ENCODE measurements around the gene SAP30L.
A peak's percentile ranks its signal among the peaks of the same experiment; 100 is the strongest.

SAP30L gene

GRCh38 chr5:154402611-154403010, 43.2 kb upstream of the SAP30L start:
- POLR2A ChIA-PET = no interaction called here
- CTCF ChIA-PET = interaction anchor here (10.3 kb wide), 1 partner anchor 330 kb away, joined by 106 read pairs; no protein-coding TSS in a partner anchor
- Histone ChIP-seq H3K9me3 (ENCODE audit: control extremely low read depth in 1 of 5, control insufficient read depth in 4 of 5, insufficient read depth in 2 of 5, low read depth in 1 of 5, low read length in 4 of 5) (no peaks in the 10 kb centered on the region), H3K27ac (ENCODE audit: insufficient read depth in 1 of 2, low read depth in 1 of 2, low read length in 2 of 2, poor library complexity in 1 of 2, severe bottlenecking in 2 of 2) (no peak overlapping the region), H3K36me3 (ENCODE audit: control insufficient read depth in 4 of 4, insufficient read depth in 4 of 4, low read length in 3 of 4) (no peaks in the 10 kb centered on the region), H3K4me3 (ENCODE audit: control insufficient read depth in 1 of 7, extremely low read depth in 1 of 7, insufficient read depth in 4 of 7, low read depth in 2 of 7, low read length in 6 of 7) (no peak overlapping the region), H3K27me3 (replicated peaks in 2 of 5; ENCODE audit: control insufficient read depth in 4 of 5, insufficient read depth in 5 of 5, low read length in 4 of 5) (no peaks in the 10 kb centered on the region), H3K4me1 (ENCODE audit: control extremely low read depth in 1 of 4, control insufficient read depth in 4 of 4, insufficient read depth in 4 of 4, low read length in 3 of 4) (peaks cover 0 to 24% (median 20%) of the 10 kb centered on the region in 4 experiments)
- WGBS (ENCODE audit: insufficient coverage) = 95% methylated on average over 7 of the region's 10 CpGs
- no peak for DNase-seq

GRCh38 chr5:154403234-154403633, 42.6 kb upstream of the SAP30L start:
- ChIA-PET POLR2A (no interaction called here), CTCF (interaction anchor here (1.2 to 10.3 kb wide), 2 partner anchors 223 to 331 kb away, joined by 3 to 106 read pairs; no protein-coding TSS in a partner anchor)
- WGBS (ENCODE audit: insufficient coverage) = 97% methylated on average over 4 of the region's 4 CpGs

GRCh38 chr5:154403776-154404387, 41.9 kb upstream of the SAP30L start:
- ChIA-PET POLR2A (no interaction called here), CTCF (interaction anchor here (1.0 to 10.3 kb wide), 14 partner anchors 16 to 429 kb away, joined by 3 to 106 read pairs (median 6); no protein-coding TSS in a partner anchor)
- Histone ChIP-seq H3K9me3 (ENCODE audit: control extremely low read depth in 1 of 5, control insufficient read depth in 4 of 5, insufficient read depth in 2 of 5, low read depth in 1 of 5, low read length in 4 of 5) (no peaks in the 10 kb centered on the region), H3K27ac (ENCODE audit: insufficient read depth in 1 of 2, low read depth in 1 of 2, low read length in 2 of 2, poor library complexity in 1 of 2, severe bottlenecking in 2 of 2) (no peak overlapping the region), H3K27me3 (replicated peaks in 2 of 5; ENCODE audit: control insufficient read depth in 4 of 5, insufficient read depth in 5 of 5, low read length in 4 of 5) (no peaks in the 10 kb centered on the region), H3K4me3 (ENCODE audit: control insufficient read depth in 1 of 7, extremely low read depth in 1 of 7, insufficient read depth in 4 of 7, low read depth in 2 of 7, low read length in 6 of 7) (no peak overlapping the region), H3K4me1 (ENCODE audit: control extremely low read depth in 1 of 4, control insufficient read depth in 4 of 4, insufficient read depth in 4 of 4, low read length in 3 of 4) (peaks cover 0 to 24% (median 22%) of the 10 kb centered on the region in 4 experiments), H3K36me3 (ENCODE audit: control insufficient read depth in 4 of 4, insufficient read depth in 4 of 4, low read length in 3 of 4) (peaks cover 0 to 2% (median 0%) of the 10 kb centered on the region in 4 experiments)
- 100% methylated on average over 6 of the region's 8 CpGs for WGBS (ENCODE audit: insufficient coverage)
- DNase-seq = no peak

More at GRCh38 chr5:154403234-154403633, 42.6 kb upstream of the SAP30L start:
- Histone ChIP-seq H3K4me3 (ENCODE audit: control insufficient read depth in 1 of 7, extremely low read depth in 1 of 7, insufficient read depth in 4 of 7, low read depth in 2 of 7, low read length in 6 of 7) (no peak overlapping the region), H3K36me3 (ENCODE audit: control insufficient read depth in 4 of 4, insufficient read depth in 4 of 4, low read length in 3 of 4) (no peaks in the 10 kb centered on the region), H3K4me1 (ENCODE audit: control extremely low read depth in 1 of 4, control insufficient read depth in 4 of 4, insufficient read depth in 4 of 4, low read length in 3 of 4) (peaks cover 0 to 24% (median 22%) of the 10 kb centered on the region in 4 experiments), H3K27me3 (replicated peaks in 2 of 5; ENCODE audit: control insufficient read depth in 4 of 5, insufficient read depth in 5 of 5, low read length in 4 of 5) (no peaks in the 10 kb centered on the region), H3K9me3 (ENCODE audit: control extremely low read depth in 1 of 5, control insufficient read depth in 4 of 5, insufficient read depth in 2 of 5, low read depth in 1 of 5, low read length in 4 of 5) (no peaks in the 10 kb centered on the region), H3K27ac (ENCODE audit: insufficient read depth in 1 of 2, low read depth in 1 of 2, low read length in 2 of 2, poor library complexity in 1 of 2, severe bottlenecking in 2 of 2) (no peak overlapping the region)
- DNase-seq = no peak

GRCh38 chr5:154405078-154405792, 40.6 kb upstream of the SAP30L start:
- WGBS (ENCODE audit: insufficient coverage) = 6% methylated on average over 32 of the region's 37 CpGs
- Histone ChIP-seq H3K9me3 (ENCODE audit: control extremely low read depth in 1 of 5, control insufficient read depth in 4 of 5, insufficient read depth in 2 of 5, low read depth in 1 of 5, low read length in 4 of 5) (no peaks in the 10 kb centered on the region), H3K36me3 (ENCODE audit: control insufficient read depth in 4 of 4, insufficient read depth in 4 of 4, low read length in 3 of 4) (peaks cover 0 to 3% (median 2%) of the 10 kb centered on the region in 4 experiments), H3K27ac (ENCODE audit: insufficient read depth in 1 of 2, low read depth in 1 of 2, low read length in 2 of 2, poor library complexity in 1 of 2, severe bottlenecking in 2 of 2) (no peak overlapping the region), H3K27me3 (replicated peaks in 2 of 5; ENCODE audit: control insufficient read depth in 4 of 5, insufficient read depth in 5 of 5, low read length in 4 of 5) (no peaks in the 10 kb centered on the region), H3K4me1 (ENCODE audit: control extremely low read depth in 1 of 4, control insufficient read depth in 4 of 4, insufficient read depth in 4 of 4, low read length in 3 of 4) (peaks cover 0 to 24% (median 22%) of the 10 kb centered on the region in 4 experiments), H3K4me3 (ENCODE audit: control insufficient read depth in 1 of 7, extremely low read depth in 1 of 7, insufficient read depth in 4 of 7, low read depth in 2 of 7, low read length in 6 of 7) (peak overlapping the region; percentile 30 to 71 (median 59))
- CTCF ChIA-PET = interaction anchor here (0.7 to 10.3 kb wide), 26 partner anchors 8 to 431 kb away, joined by 3 to 106 read pairs (median 4); partner anchors contain the start of genes FAM114A2, GALNT10 and MFAP3
- POLR2A ChIA-PET = no interaction called here
- DNase-seq = peak; percentile 65 to 78 (median 75)

GRCh38 chr5:154406231-154406630, 39.6 kb upstream of the SAP30L start:
- no peak overlapping the region for H3K4me3 ChIP-seq (ENCODE audit: control insufficient read depth in 1 of 7, extremely low read depth in 1 of 7, insufficient read depth in 4 of 7, low read depth in 2 of 7, low read length in 6 of 7)
- DNase-seq = no peak
- WGBS (ENCODE audit: insufficient coverage) = 95% methylated on average over 6 of the region's 8 CpGs
- peaks cover 0 to 9% (median 4%) of the 10 kb centered on the region in 4 experiments for H3K36me3 ChIP-seq (ENCODE audit: control insufficient read depth in 4 of 4, insufficient read depth in 4 of 4, low read length in 3 of 4)
- peaks cover 0 to 24% (median 22%) of the 10 kb centered on the region in 4 experiments for H3K4me1 ChIP-seq (ENCODE audit: control extremely low read depth in 1 of 4, control insufficient read depth in 4 of 4, insufficient read depth in 4 of 4, low read length in 3 of 4)
- CTCF ChIA-PET = interaction anchor here (0.7 to 10.3 kb wide), 9 partner anchors 17 to 431 kb away, joined by 3 to 106 read pairs (median 5); partner anchors contain the start of gene GALNT10
- no peaks in the 10 kb centered on the region for H3K27me3 ChIP-seq (replicated peaks in 2 of 5; ENCODE audit: control insufficient read depth in 4 of 5, insufficient read depth in 5 of 5, low read length in 4 of 5)
- H3K27ac ChIP-seq (ENCODE audit: insufficient read depth in 1 of 2, low read depth in 1 of 2, low read length in 2 of 2, poor library complexity in 1 of 2, severe bottlenecking in 2 of 2) = no peak overlapping the region
- H3K9me3 ChIP-seq (ENCODE audit: control extremely low read depth in 1 of 5, control insufficient read depth in 4 of 5, insufficient read depth in 2 of 5, low read depth in 1 of 5, low read length in 4 of 5) = no peaks in the 10 kb centered on the region
- POLR2A ChIA-PET = no interaction called here

GRCh38 chr5:154406826-154407225, 39.0 kb upstream of the SAP30L start:
- peak overlapping the region in 2 of 7 experiments; percentile 9 to 25 for H3K4me3 ChIP-seq (ENCODE audit: control insufficient read depth in 1 of 7, extremely low read depth in 1 of 7, insufficient read depth in 4 of 7, low read depth in 2 of 7, low read length in 6 of 7)
- no peak overlapping the region for H3K27ac ChIP-seq (ENCODE audit: insufficient read depth in 1 of 2, low read depth in 1 of 2, low read length in 2 of 2, poor library complexity in 1 of 2, severe bottlenecking in 2 of 2)
- no peak for DNase-seq
- ChIA-PET CTCF (interaction anchor here (1.0 to 10.3 kb wide), 5 partner anchors 27 to 431 kb away, joined by 3 to 106 read pairs (median 3); no protein-coding TSS in a partner anchor), POLR2A (no interaction called here)
- peaks cover 0 to 15% (median 6%) of the 10 kb centered on the region in 4 experiments for H3K36me3 ChIP-seq (ENCODE audit: control insufficient read depth in 4 of 4, insufficient read depth in 4 of 4, low read length in 3 of 4)
- peaks cover 0 to 24% (median 22%) of the 10 kb centered on the region in 4 experiments for H3K4me1 ChIP-seq (ENCODE audit: control extremely low read depth in 1 of 4, control insufficient read depth in 4 of 4, insufficient read depth in 4 of 4, low read length in 3 of 4)
- H3K27me3 ChIP-seq (replicated peaks in 2 of 5; ENCODE audit: control insufficient read depth in 4 of 5, insufficient read depth in 5 of 5, low read length in 4 of 5) = no peaks in the 10 kb centered on the region
- H3K9me3 ChIP-seq (ENCODE audit: control extremely low read depth in 1 of 5, control insufficient read depth in 4 of 5, insufficient read depth in 2 of 5, low read depth in 1 of 5, low read length in 4 of 5) = no peaks in the 10 kb centered on the region
- WGBS (ENCODE audit: insufficient coverage) = 79% methylated on average over 4 of the region's 4 CpGs

All from common myeloid progenitor, CD34-positive (primary cell).